Measurements from ENCODE around the gene DNPEP. TPM values are rescaled to one million over a fixed set of nuclear protein-coding genes. Genes with fewer than 3 reads are reported as not detected.
"Not testable (repeated sequence)": the region's sequence is repeated elsewhere in the genome, so short reads cannot be mapped to it uniquely, and the experiment has no call there.

Gene DNPEP
- total RNA-seq, 6 experiments from 2014 or later, result 46.9 to 59.4 (median 53.0) TPM

DNA sequence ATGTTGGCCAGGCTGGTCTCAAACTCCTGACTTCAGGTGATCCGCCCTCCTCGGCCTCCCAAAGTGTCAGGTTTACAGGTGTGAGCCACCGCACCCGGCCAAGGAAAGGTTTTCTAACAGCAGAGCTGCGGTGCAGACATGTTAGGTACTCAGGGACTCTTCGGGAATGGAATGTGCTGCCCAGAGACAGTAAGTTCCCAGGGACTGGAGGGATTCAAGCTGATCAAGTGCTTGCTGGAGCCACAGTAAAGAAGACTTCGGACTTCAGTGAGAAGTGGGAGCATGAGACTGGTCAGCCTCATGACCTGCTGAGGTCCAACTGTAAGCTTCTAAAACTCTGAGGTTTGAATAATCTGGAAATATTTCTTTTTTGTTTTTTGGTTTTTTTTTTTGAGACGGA, 22.7 kb upstream of the DNPEP start:
- Mint-ChIP-seq H3K4me3 (no peak overlapping the region), H3K36me3 (ENCODE audit: low read depth) (peaks cover 5% of the 10 kb centered on the region; the same call in 1 of the 2 replicates), H3K4me1 (ENCODE audit: low read depth) (peaks cover 40% of the 10 kb centered on the region), H3K9me3 (peaks cover 9% of the 10 kb centered on the region; the same call in 1 of the 2 replicates), H3K27ac (no peak overlapping the region), H3K27me3 (ENCODE audit: insufficient read depth) (no peaks in the 10 kb centered on the region)
- TF ChIP-seq, protein P1, sequence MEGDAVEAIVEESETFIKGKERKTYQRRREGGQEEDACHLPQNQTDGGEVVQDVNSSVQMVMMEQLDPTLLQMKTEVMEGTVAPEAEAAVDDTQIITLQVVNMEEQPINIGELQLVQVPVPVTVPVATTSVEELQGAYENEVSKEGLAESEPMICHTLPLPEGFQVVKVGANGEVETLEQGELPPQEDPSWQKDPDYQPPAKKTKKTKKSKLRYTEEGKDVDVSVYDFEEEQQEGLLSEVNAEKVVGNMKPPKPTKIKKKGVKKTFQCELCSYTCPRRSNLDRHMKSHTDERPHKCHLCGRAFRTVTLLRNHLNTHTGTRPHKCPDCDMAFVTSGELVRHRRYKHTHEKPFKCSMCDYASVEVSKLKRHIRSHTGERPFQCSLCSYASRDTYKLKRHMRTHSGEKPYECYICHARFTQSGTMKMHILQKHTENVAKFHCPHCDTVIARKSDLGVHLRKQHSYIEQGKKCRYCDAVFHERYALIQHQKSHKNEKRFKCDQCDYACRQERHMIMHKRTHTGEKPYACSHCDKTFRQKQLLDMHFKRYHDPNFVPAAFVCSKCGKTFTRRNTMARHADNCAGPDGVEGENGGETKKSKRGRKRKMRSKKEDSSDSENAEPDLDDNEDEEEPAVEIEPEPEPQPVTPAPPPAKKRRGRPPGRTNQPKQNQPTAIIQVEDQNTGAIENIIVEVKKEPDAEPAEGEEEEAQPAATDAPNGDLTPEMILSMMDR (IDR thresholded peaks at IDR 0.05), result no peak
- no peak for DNase-seq

DNA sequence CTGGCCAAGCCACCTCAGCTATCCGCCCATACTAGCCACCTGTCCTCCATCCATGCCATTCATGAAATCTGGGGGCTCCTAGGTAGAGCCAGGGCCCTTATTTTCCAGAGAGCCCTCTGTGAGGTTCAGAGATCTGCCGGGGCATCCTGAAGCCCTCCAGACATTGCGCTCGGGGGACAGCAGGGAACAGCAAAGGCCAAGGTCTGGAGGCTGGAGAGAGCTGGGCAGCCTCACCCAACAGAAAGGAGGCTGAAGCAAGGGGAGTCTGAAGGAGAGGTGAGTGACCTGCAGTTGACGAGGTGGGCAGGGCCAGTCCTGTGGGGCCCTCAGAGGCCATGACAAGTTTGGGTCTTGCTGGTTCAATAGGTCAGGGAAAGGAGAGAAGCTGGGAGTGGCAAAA, 21.9 kb upstream of the DNPEP start:
- peaks cover 48% of the 10 kb centered on the region for H3K4me1 Mint-ChIP-seq (ENCODE audit: low read depth)
- peaks cover 9% of the 10 kb centered on the region; the same call in 1 of the 2 replicates for H3K9me3 Mint-ChIP-seq
- peaks cover 5% of the 10 kb centered on the region; the same call in 1 of the 2 replicates for H3K36me3 Mint-ChIP-seq (ENCODE audit: low read depth)

DNA sequence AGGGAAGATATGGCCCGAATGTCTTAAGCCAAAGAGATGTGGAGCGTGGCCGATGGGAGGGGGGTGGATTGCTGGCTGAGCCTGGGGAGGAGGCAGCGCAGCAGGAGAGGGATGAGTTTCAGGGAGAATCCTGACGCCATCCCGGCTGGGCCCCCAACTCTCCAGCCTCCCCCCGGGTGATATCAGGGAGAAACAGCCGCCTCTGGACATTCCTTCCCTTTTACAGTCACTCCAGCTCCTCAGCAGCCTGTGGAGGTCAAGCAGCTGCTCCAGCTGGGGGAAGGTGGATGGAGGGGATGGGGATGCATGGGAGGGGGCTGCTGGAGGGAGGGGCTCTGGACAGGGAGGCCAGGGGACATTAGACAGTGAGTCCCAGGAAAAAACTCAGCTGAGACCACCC, 20.9 kb upstream of the DNPEP start:
- peak overlapping the region; percentile 90 for H3K27ac Mint-ChIP-seq
- peaks cover 58% of the 10 kb centered on the region for H3K4me1 Mint-ChIP-seq (ENCODE audit: low read depth)
- no peak overlapping the region for H3K4me3 Mint-ChIP-seq

More for the DNA sequence above, 21.9 kb upstream of the DNPEP start:
- no peaks in the 10 kb centered on the region for H3K27me3 Mint-ChIP-seq (ENCODE audit: insufficient read depth)
- no peak overlapping the region for H3K4me3 Mint-ChIP-seq
- H3K27ac Mint-ChIP-seq, result no peak overlapping the region
- TF ChIP-seq, protein P1 (IDR thresholded peaks at IDR 0.05), result no peak
- DNase-seq, result no peak

DNA sequence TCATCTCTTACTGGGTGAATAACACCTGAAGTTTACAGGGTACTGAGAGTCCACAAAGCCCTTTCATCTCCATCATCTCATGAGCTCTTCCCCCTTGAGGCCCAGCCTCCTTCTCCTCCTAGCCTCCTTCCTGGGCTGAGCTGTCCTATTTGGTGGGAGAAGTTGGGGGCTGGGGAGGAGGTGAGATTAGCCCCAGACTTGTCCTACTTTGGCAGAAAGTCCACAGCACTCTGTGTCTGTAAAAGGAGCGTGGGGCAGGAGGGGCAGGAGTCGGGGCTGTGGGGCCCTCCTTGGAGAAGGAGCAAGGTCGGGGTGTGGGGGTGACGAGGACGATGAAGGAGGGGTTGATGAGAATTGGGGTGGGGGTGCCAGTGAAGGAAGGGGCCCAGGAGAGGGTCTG, 20.5 kb upstream of the DNPEP start:
- H3K4me1 Mint-ChIP-seq (ENCODE audit: low read depth), result peaks cover 62% of the 10 kb centered on the region
- TF ChIP-seq, protein P1 (IDR thresholded peaks at IDR 0.05), result no peak
- peaks cover 9% of the 10 kb centered on the region; the same call in 1 of the 2 replicates for H3K9me3 Mint-ChIP-seq
- peak overlapping the region; percentile 90 for H3K27ac Mint-ChIP-seq
- H3K27me3 Mint-ChIP-seq (ENCODE audit: insufficient read depth), result no peaks in the 10 kb centered on the region
- H3K4me3 Mint-ChIP-seq, result peak overlapping the region; percentile 56; the same call in 1 of the 2 replicates
- no peak for DNase-seq
- H3K36me3 Mint-ChIP-seq (ENCODE audit: low read depth), result peaks cover 5% of the 10 kb centered on the region; the same call in 1 of the 2 replicates

More for the DNA sequence above, 20.9 kb upstream of the DNPEP start:
- no peak for DNase-seq
- peaks cover 9% of the 10 kb centered on the region; the same call in 1 of the 2 replicates for H3K9me3 Mint-ChIP-seq
- H3K27me3 Mint-ChIP-seq (ENCODE audit: insufficient read depth), result no peaks in the 10 kb centered on the region
- peaks cover 5% of the 10 kb centered on the region; the same call in 1 of the 2 replicates for H3K36me3 Mint-ChIP-seq (ENCODE audit: low read depth)
- TF ChIP-seq, protein P1 (IDR thresholded peaks at IDR 0.05), result no peak

DNA sequence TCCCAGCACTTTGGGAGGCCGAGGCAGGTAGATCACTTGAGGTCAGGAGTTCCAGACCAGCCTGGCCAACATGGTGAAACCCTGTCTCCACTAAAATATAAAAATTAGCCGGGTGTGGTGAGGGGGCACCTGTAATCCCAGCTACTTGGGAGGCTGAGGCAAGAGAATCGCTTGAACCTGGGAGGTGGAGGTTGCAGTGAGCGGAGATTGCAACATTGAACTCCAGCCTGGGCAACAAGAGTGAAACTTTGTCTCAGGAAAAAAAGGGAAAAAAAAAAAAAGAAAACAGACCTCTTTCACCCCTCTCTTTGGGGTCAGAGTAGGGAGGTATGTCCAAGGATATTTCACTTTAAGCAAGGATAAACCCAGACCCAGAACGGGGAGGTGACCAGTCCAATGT, 19.6 kb upstream of the DNPEP start:
- H3K9me3 Mint-ChIP-seq; H3K36me3 Mint-ChIP-seq (ENCODE audit: low read depth); H3K27me3 Mint-ChIP-seq (ENCODE audit: insufficient read depth); DNase-seq: not testable (repeated sequence)
- H3K4me1 Mint-ChIP-seq (ENCODE audit: low read depth), result peaks cover 71% of the 10 kb centered on the region
- H3K27ac Mint-ChIP-seq, result peak overlapping the region; percentile 90
- peak overlapping the region; percentile 64 for H3K4me3 Mint-ChIP-seq

DNA sequence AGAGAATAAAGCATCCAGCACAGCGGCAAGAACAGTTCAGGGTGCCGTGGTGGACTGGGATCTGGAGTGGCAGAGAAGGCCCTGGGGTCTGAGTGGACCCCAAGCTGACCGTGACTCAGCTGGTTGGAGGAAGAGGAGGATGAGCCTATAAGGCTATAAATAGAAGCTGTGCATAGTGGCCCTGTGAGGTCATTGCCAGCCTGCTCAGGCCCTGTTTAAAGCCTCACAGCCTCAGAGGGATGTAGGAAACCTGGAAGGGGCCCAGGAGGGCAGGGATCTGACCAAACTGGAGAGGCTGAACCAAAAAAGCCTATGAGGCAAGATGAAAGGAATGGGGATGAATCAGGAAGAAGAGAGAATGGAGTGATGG, 19.1 kb upstream of the DNPEP start:
- peak overlapping the region; percentile 90 for H3K27ac Mint-ChIP-seq
- peaks cover 73% of the 10 kb centered on the region for H3K4me1 Mint-ChIP-seq (ENCODE audit: low read depth)
- TF ChIP-seq, protein P1 (IDR thresholded peaks at IDR 0.05), result no peak
- H3K4me3 Mint-ChIP-seq, result peak overlapping the region; percentile 64
- DNase-seq, result peak; percentile 97
- no peaks in the 10 kb centered on the region for H3K9me3 Mint-ChIP-seq
- peaks cover 5% of the 10 kb centered on the region; the same call in 1 of the 2 replicates for H3K36me3 Mint-ChIP-seq (ENCODE audit: low read depth)
- no peaks in the 10 kb centered on the region; the same call in 1 of the 2 replicates for H3K27me3 Mint-ChIP-seq (ENCODE audit: insufficient read depth)

Data from HFFc6 (cell line).